ENCODE measurements around the gene TMEM179. TPM values are rescaled to one million over a fixed set of nuclear protein-coding genes. Genes with fewer than 3 reads are reported as not detected.
"Not testable (repeated sequence)": the region's sequence is repeated elsewhere in the genome, so short reads cannot be mapped to it uniquely, and the experiment has no call there.

The TMEM179 gene
- 0.72 TPM for total RNA-seq

DNA sequence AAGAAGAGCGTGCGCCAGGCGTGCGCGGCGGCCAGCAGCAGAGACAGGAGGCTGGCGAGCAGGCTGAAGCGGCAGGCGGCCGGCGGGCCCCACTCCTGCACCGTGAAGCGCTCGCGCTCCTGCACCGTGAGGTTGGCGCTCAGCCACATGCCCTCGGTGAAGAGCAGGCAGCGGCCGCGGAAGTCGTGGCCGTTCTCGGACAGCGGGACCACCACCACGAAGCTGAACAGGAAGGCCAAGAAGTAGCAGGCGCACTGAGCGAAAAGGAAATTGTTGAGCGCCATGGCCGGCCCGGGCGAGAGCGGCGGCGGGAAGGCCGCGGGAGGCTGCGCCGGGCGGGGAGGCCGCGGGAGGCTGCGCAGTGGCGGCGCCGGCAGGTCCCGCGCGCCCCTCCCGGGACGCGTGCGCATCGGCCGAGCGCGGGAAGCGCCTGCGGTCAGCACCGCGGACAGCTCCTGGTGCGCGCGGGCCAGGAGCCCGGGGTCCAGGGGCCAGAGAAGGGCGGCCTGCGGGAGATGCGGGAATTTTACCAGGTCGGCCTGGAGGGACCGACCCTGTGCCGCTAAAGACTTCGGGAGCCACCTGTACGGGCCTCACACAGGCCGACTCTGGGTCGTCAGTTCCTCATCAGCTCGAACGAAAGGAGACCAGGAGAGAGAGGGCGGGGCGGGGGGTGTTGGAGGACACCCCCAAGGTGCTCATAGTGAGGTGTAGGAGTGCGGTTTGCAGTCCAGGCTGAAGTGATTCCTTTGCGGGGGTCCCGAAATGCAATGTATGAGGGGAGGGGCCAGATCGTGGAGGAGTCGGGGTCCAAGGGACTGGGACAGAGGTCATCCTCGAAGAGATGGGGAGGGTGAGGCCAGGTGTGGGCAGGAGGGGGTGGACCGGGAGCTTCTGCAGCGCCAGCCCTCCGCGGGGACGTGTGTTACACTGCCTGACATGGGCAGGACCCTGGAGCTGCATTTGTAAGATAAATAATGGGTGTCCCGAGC lies at the start of gene TMEM179:
Gene TMEM179, minus strand, starts transcription at position 315 of the 992 bp plus-strand sequence. Its CDS starts 31 bp downstream, at position 284.
- DNase-seq, result peak; percentile 77

DNA sequence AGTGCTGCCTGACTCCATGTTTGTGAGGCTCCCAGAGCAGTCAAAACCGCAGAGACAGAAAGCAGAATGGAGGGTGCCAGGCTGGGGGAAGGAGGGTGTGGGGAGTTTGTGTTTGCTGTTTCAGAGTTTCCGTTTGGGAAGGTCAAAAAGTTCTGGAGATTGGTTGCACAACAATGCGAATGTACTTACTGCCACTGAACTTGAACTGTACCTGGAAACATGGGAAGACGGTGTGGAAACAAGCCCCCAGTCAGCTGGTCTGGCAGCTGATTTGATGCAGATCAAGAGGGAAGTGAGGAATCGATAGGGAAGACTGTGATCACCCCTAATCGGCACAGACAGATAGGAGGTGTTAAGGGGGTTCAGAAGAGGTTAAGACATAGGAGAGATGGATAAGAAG lies 49.5 kb upstream of the TMEM179 start:
- DNase-seq, result no peak

- DNase-seq, result not testable (repeated sequence)
Observed at GRCh38 chr14:104653130-104653920, 48.8 kb upstream of the TMEM179 start.

- no peak for DNase-seq
Observed at GRCh38 chr14:104652386-104652785, 47.8 kb upstream of the TMEM179 start.

- no peak for DNase-seq
Observed at GRCh38 chr14:104651876-104652260, 47.3 kb upstream of the TMEM179 start.

- no peak for DNase-seq
Observed at GRCh38 chr14:104650981-104651875, 46.7 kb upstream of the TMEM179 start.

DNA sequence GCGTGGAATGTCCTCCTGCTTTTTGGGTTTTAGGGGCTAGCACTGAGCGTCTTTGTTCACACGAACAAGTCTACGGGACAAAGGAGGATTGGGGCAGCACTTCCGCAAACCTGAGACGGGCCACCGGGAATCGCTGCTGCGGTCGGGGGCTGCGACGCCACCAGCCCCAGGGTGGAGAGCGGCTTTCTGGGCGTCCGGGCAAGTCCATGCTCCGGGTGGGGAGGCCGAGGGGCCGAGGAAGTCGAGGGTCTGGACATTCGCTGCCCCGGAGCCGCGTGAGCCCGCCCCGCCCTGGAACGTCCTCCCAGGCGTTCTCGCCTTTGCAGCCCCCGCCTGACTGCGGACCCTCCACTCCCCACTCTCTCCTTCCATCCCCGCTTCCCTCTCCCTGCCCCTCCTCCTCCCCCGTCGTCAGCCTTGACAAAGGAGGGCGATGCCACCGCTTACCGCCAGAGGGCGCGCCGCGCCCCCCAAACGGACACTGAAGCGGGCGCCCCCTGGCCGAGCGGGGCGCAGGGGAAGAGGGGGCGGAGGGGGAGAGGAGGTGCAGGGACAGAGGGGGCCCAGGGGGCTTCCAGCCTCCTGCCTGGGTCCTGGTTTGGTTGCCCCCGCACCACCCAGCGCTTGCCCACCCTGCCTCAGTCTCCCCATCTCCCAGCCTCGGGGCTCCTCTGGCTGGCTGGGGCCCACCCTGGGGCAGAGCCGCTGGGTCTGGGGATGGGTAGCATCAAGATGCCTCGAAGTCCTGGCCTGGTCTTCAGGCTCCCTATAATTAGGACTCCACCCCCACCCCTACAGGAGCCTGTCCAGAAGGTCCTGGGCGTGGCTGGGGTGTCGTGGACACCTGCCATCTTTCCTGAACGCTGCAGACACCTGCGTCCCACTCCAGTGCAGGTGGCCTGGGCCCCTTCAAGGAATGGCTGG lies 45.7 kb upstream of the TMEM179 start:
- peak; percentile 86 for DNase-seq

DNA sequence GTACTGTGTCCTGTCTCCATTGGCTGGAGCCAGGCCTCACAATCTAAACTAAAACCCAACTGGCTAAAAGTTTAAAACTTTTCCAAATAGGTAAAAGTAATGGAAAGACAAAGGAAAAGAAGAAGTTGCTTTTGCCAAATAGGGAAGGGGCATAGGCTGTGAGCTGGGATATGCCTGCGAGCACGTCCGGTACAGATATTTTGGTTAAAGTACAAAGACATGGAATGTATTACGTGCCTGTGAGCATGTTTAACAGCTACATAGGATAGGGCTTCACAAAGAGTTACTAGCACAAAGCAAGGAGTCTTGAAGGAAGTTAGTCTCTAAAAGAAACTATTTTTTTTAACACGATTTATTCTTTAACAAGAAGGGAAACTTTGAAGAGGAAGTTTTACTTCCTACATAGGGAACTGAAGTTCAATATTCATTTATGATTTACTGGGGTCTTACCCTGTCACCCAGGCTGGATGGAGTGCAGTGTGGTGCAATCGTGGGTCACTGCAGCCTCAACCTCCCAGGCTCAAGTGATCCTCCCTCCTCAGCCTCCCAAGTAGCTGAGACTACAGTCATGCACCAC lies 43.0 kb upstream of the TMEM179 start:
- DNase-seq, result no peak

- DNase-seq, result no peak
Observed at GRCh38 chr14:104644656-104645378, 40.2 kb upstream of the TMEM179 start.

DNA sequence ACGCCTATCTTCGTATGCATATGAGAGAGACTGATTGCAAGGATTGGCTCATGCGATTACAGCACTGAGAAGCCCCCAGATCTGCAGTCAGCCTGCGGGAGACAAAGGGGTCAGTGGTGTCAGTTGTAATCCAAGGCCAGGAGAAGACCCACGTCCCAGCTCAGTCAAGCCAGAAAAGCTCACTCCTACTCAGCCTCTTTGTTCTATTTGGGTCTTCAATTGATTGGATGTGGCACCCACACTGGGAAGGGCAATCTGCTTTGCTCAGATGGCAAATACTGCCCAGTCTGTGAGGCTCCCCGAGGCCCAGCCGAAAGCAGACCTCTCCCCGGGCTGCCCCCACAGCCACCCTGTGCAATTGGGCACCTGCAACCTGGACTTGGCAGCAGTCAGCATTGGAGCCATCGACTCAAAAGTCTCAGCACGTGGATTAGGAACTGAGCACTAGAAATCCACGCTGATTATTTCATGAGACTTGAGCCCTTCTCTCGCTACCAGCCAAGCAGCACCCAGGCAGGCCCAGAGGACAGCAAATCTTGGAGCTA lies 39.6 kb upstream of the TMEM179 start:
- DNase-seq, result no peak

GRCh38 chr14:104643306-104643705 lies 38.7 kb upstream of the TMEM179 start:
- no peak for DNase-seq

- no peak for DNase-seq
Observed at GRCh38 chr14:104642540-104642868, 37.9 kb upstream of the TMEM179 start.

GRCh38 chr14:104641753-104642539 lies 37.4 kb upstream of the TMEM179 start:
- no peak for DNase-seq

GRCh38 chr14:104640681-104641080 lies 36.1 kb upstream of the TMEM179 start:
- no peak for DNase-seq

- DNase-seq, result peak; percentile 77
Observed at GRCh38 chr14:104639885-104640548, 35.4 kb upstream of the TMEM179 start.

DNA sequence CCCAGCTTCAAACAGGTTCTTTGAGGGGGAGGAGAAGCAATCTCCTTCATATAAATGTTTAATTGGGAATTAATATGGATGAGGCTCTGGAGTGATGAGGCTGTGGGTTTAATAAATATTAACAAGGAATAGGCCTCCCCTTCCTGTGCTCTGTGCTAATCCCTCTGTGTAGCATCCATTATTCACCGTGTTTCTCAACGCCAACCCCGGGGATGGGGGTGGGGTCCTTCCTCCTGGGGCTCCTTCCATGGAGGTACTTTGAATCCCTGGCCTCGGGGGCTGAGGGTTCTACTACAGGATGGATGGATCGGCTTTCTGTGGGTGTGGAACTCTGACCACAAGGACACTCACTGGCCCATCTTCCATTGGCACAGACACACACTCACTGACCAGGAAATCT lies 34.9 kb upstream of the TMEM179 start:
- DNase-seq, result no peak

DNA sequence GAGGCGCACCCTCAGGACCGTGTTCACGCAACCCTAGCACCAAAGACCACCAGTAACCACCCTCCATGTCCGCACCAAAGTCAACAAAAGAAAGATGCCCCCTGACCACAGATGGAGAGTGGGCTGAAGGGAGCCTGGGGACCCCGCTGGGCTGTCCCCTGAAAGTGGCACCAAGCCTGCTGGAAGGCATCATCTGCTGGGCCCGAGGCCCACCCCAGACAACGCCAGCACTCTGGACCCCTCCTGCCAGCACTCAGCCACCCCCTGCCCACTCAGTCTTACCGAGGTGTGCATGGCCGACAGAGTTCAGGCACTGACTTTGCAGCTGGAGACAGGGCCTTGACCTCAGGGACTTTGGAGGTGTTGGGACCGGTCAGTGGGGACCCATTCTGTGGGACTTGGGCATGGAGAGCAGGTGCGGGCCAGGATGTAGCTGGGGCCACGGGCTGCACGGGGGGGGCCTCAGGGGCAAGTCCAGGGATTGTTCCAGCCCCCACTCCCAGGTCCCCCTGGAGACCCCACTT lies 34.4 kb upstream of the TMEM179 start:
- no peak for DNase-seq

DNA sequence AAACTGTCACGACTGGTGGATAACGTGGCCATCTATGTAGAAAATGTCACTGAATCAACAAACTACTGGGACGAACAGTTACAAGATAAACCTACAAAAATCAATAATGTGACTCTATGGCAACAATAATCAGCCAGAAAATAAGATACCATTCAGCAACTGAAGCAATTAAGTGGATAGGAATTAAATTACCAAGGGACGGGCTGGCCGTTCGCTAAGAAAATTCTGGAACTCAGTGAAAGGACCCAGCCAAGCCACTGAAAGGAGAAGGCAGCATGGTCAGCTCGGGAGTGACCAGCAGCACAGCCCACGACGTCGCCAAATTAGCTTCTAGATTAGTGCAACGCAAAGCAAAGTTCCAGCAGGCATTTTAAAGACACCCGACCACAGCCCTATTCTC lies 33.6 kb upstream of the TMEM179 start:
- no peak for DNase-seq

Data from tongue (tissue), 2 donors.